Measurements from ENCODE around the gene SBF1. TPM values are rescaled to one million over a fixed set of nuclear protein-coding genes. Genes with fewer than 3 reads are reported as not detected.

Gene SBF1
- total RNA-seq, 8 experiments from 2014 or later, result 37.5 to 94.4 (median 60.3) TPM

GRCh38 chr22:50477923-50478322 is 3.1 kb upstream of the SBF1 start:
- 70 to 100% (median 81%) methylated on average over 1 to 3 of the region's 12 CpGs; no CpG with 5 or more reads in 5 of the 10 experiments for WGBS, 10 experiments
- no peak overlapping the region for H3K27ac ChIP-seq
- no peak for ATAC-seq (replicated peaks in 6 of 8)
- in situ Hi-C loops (cut with MboI; ENCODE audit: low pct_unique_long_range_greater_than_20kb in 2 of 9, low sequenced_read_pairs in 9 of 9, unreplicated experiment in 9 of 9), result no loop called here
- H3K4me3 ChIP-seq, result no peak overlapping the region
- peaks cover 19 to 28% of the 10 kb centered on the region in 2 donors for H3K4me1 ChIP-seq (replicated peaks in 1 of 2)

GRCh38 chr22:50476868-50477267 is 2.0 kb upstream of the SBF1 start:
- Histone ChIP-seq H3K4me1 (replicated peaks in 1 of 2) (peaks cover 24 to 25% of the 10 kb centered on the region in 2 donors), H3K27ac (peak overlapping the region in 1 of 2 donors; percentile 16), H3K4me3 (no peak overlapping the region)
- in situ Hi-C loops (cut with MboI; ENCODE audit: low pct_unique_long_range_greater_than_20kb in 2 of 9, low sequenced_read_pairs in 9 of 9, unreplicated experiment in 9 of 9), result no loop called here
- ATAC-seq (replicated peaks in 6 of 8), result peak in 5 of 8 experiments; percentile 3 to 40 (median 34)
- 40 to 59% methylated on average over 2 of the region's 7 CpGs; no CpG with 5 or more reads in 8 of the 10 experiments for WGBS, 10 experiments

GRCh38 chr22:50475652-50476002 is 792 bp upstream of the SBF1 start:
- in situ Hi-C loops (cut with MboI; ENCODE audit: low pct_unique_long_range_greater_than_20kb in 2 of 9, low sequenced_read_pairs in 9 of 9, unreplicated experiment in 9 of 9), result no loop called here
- peak overlapping the region in 3 of 5 donors; percentile 94 to 99 (median 98) for H3K4me3 ChIP-seq
- peaks cover 23 to 24% of the 10 kb centered on the region in 2 donors for H3K4me1 ChIP-seq (replicated peaks in 1 of 2)
- no peak for ATAC-seq (replicated peaks in 6 of 8)
- H3K27ac ChIP-seq, result no peak overlapping the region
- 74 to 100% (median 95%) methylated on average over 1 to 6 of the region's 6 CpGs; no CpG with 5 or more reads in 4 of the 10 experiments for WGBS, 10 experiments

- peak overlapping the region; percentile 89 to 99 (median 94) for H3K4me3 ChIP-seq
- in situ Hi-C loops (cut with MboI; ENCODE audit: low pct_unique_long_range_greater_than_20kb in 2 of 9, low sequenced_read_pairs in 9 of 9, unreplicated experiment in 9 of 9), result no loop called here
- H3K4me1 ChIP-seq (replicated peaks in 1 of 2), result peaks cover 26 to 27% of the 10 kb centered on the region in 2 donors
- H3K27ac ChIP-seq, result peak overlapping the region; percentile 64 to 76
- WGBS, 10 experiments, result 0 to 20% (median 7%) methylated on average over 1 to 19 of the region's 62 CpGs; no CpG with 5 or more reads in 3 of the 10 experiments
- ATAC-seq (replicated peaks in 6 of 8), result peak; percentile 23 to 68 (median 58)
Measured at GRCh38 chr22:50473855-50474671, 772 bp downstream of the SBF1 start.

GRCh38 chr22:50473088-50473487 is 1.7 kb downstream of the SBF1 start:
- ATAC-seq (replicated peaks in 6 of 8), result no peak
- 40 to 90% (median 56%) methylated on average over 2 of the region's 6 CpGs; no CpG with 5 or more reads in 7 of the 10 experiments for WGBS, 10 experiments
- in situ Hi-C loops (cut with MboI; ENCODE audit: low pct_unique_long_range_greater_than_20kb in 2 of 9, low sequenced_read_pairs in 9 of 9, unreplicated experiment in 9 of 9), result no loop called here
- Histone ChIP-seq H3K4me3 (peak overlapping the region in 2 of 5 donors; percentile 94 to 99), H3K27ac (no peak overlapping the region), H3K4me1 (replicated peaks in 1 of 2) (peaks cover 26 to 27% of the 10 kb centered on the region in 2 donors)

- ATAC-seq (replicated peaks in 6 of 8), result no peak
- in situ Hi-C loops (cut with MboI; ENCODE audit: low pct_unique_long_range_greater_than_20kb in 2 of 9, low sequenced_read_pairs in 9 of 9, unreplicated experiment in 9 of 9), result no loop called here
- no peak overlapping the region for H3K4me3 ChIP-seq
- H3K4me1 ChIP-seq (replicated peaks in 1 of 2), result peaks cover 22 to 27% of the 10 kb centered on the region in 2 donors
- 80 to 100% (median 90%) methylated on average over 1 to 3 of the region's 5 CpGs; no CpG with 5 or more reads in 4 of the 10 experiments for WGBS, 10 experiments
- H3K27ac ChIP-seq, result no peak overlapping the region
Measured at GRCh38 chr22:50471962-50472361, 2.9 kb downstream of the SBF1 start.

GRCh38 chr22:50471197-50471847 is 3.5 kb downstream of the SBF1 start:
- in situ Hi-C loops (cut with MboI; ENCODE audit: low pct_unique_long_range_greater_than_20kb in 2 of 9, low sequenced_read_pairs in 9 of 9, unreplicated experiment in 9 of 9), result no loop called here
- H3K27ac ChIP-seq, result no peak overlapping the region
- no peak overlapping the region for H3K4me3 ChIP-seq
- no peak for ATAC-seq (replicated peaks in 6 of 8)
- 64 to 97% (median 80%) methylated on average over 2 to 9 of the region's 21 CpGs; no CpG with 5 or more reads in 6 of the 10 experiments for WGBS, 10 experiments
- H3K4me1 ChIP-seq (replicated peaks in 1 of 2), result peaks cover 19 to 24% of the 10 kb centered on the region in 2 donors

- WGBS, 10 experiments, result 80 to 100% (median 86%) methylated on average over 1 to 3 of the region's 6 CpGs; no CpG with 5 or more reads in 6 of the 10 experiments
- Histone ChIP-seq H3K4me1 (replicated peaks in 1 of 2) (peaks cover 18 to 22% of the 10 kb centered on the region in 2 donors), H3K4me3 (no peak overlapping the region), H3K27ac (no peak overlapping the region)
- no peak for ATAC-seq (replicated peaks in 6 of 8)
- in situ Hi-C loops (cut with MboI; ENCODE audit: low pct_unique_long_range_greater_than_20kb in 2 of 9, low sequenced_read_pairs in 9 of 9, unreplicated experiment in 9 of 9), result no loop called here
Measured at GRCh38 chr22:50470491-50470890, 4.3 kb downstream of the SBF1 start.

GRCh38 chr22:50469377-50470305 is 5.2 kb downstream of the SBF1 start:
- Histone ChIP-seq H3K4me3 (no peak overlapping the region), H3K4me1 (replicated peaks in 1 of 2) (peaks cover 15 to 20% of the 10 kb centered on the region in 2 donors), H3K27ac (no peak overlapping the region)
- in situ Hi-C loops (cut with MboI; ENCODE audit: low pct_unique_long_range_greater_than_20kb in 2 of 9, low sequenced_read_pairs in 9 of 9, unreplicated experiment in 9 of 9), result no loop called here
- no CpG with 5 or more reads among the region's 25 CpGs for WGBS, 10 experiments
- peak in 2 of 8 experiments; percentile 4 to 10 for ATAC-seq (replicated peaks in 6 of 8)

- in situ Hi-C loops (cut with MboI; ENCODE audit: low pct_unique_long_range_greater_than_20kb in 2 of 9, low sequenced_read_pairs in 9 of 9, unreplicated experiment in 9 of 9), result no loop called here
- Histone ChIP-seq H3K4me3 (no peak overlapping the region), H3K4me1 (replicated peaks in 1 of 2) (peaks cover 13 to 18% of the 10 kb centered on the region in 2 donors), H3K27ac (no peak overlapping the region)
- no peak for ATAC-seq (replicated peaks in 6 of 8)
- WGBS, 10 experiments, result no CpG with 5 or more reads among the region's 8 CpGs
Measured at GRCh38 chr22:50468626-50469025, 6.2 kb downstream of the SBF1 start.

- WGBS, 10 experiments, result no CpG with 5 or more reads among the region's 22 CpGs
- ATAC-seq (replicated peaks in 6 of 8), result peak in 1 of 8 experiments; percentile 5
- Histone ChIP-seq H3K27ac (no peak overlapping the region), H3K4me1 (replicated peaks in 1 of 2) (peaks cover 7 to 11% of the 10 kb centered on the region in 2 donors), H3K4me3 (no peak overlapping the region)
- in situ Hi-C loops (cut with MboI; ENCODE audit: low pct_unique_long_range_greater_than_20kb in 2 of 9, low sequenced_read_pairs in 9 of 9, unreplicated experiment in 9 of 9), result no loop called here
Measured at GRCh38 chr22:50467773-50468440, 6.9 kb downstream of the SBF1 start.

GRCh38 chr22:50467341-50467740 is 7.5 kb downstream of the SBF1 start:
- Histone ChIP-seq H3K4me3 (no peak overlapping the region), H3K27ac (no peak overlapping the region), H3K4me1 (replicated peaks in 1 of 2) (peaks cover 2 to 8% of the 10 kb centered on the region in 2 donors)
- WGBS, 10 experiments, result 94 to 100% methylated on average over 2 to 7 of the region's 24 CpGs; no CpG with 5 or more reads in 8 of the 10 experiments
- in situ Hi-C loops (cut with MboI; ENCODE audit: low pct_unique_long_range_greater_than_20kb in 2 of 9, low sequenced_read_pairs in 9 of 9, unreplicated experiment in 9 of 9), result no loop called here
- no peak for ATAC-seq (replicated peaks in 6 of 8)
